NT2/D1 (cell line): Measurements from ENCODE around the gene SLC25A13.

Experiments used
- DNase-seq: peaks from one replicate; pipeline ENCODE4 v3.0.0-alpha.2; 2011; ENCODE audit warnings: low read depth, low spot score
- H3K27me3 ChIP-seq: 2 replicates; pipeline ENCODE4 v1.6.0; 2011; ENCODE audit warnings: mild to moderate bottlenecking; ENCODE audit not compliant: insufficient read length, insufficient read depth
- H3K36me3 ChIP-seq: 2 replicates; pipeline ENCODE4 v1.6.1; 2011; ENCODE audit warnings: mild to moderate bottlenecking, low read length, mixed read lengths; ENCODE audit not compliant: insufficient read depth, insufficient read length
- H3K4me1 ChIP-seq: 2 replicates; pipeline ENCODE4 v1.5.1; 2011; ENCODE audit not compliant: insufficient read depth, insufficient read length
- H3K4me3 ChIP-seq: 2 replicates; pipeline ENCODE4 v1.5.1; 2011; ENCODE audit warnings: low read depth; ENCODE audit not compliant: insufficient read length
- H3K9ac ChIP-seq: 2 replicates; pipeline ENCODE4 v1.6.0; 2011; ENCODE audit warnings: low read depth; ENCODE audit not compliant: insufficient read length
- H3K9me3 ChIP-seq: 2 replicates; pipeline ENCODE4 v1.5.1; 2011; ENCODE audit warnings: mild to moderate bottlenecking, low read length; ENCODE audit not compliant: insufficient read depth
- SUZ12 ChIP-seq: IDR thresholded peaks from 2 replicates; pipeline ENCODE4 v1.6.1; 2011; ENCODE audit not compliant: insufficient read length, insufficient read depth; ENCODE audit errors: extremely low read depth
- YY1 ChIP-seq: IDR thresholded peaks from 2 replicates; pipeline ENCODE4 v1.6.1; 2011; ENCODE audit not compliant: insufficient read length, insufficient read depth
- ZNF274 ChIP-seq: IDR thresholded peaks from 2 replicates; pipeline ENCODE4 v1.6.1; 2011; ENCODE audit warnings: mild to moderate bottlenecking, low read depth, low read length

Gene SLC25A13

DNA sequence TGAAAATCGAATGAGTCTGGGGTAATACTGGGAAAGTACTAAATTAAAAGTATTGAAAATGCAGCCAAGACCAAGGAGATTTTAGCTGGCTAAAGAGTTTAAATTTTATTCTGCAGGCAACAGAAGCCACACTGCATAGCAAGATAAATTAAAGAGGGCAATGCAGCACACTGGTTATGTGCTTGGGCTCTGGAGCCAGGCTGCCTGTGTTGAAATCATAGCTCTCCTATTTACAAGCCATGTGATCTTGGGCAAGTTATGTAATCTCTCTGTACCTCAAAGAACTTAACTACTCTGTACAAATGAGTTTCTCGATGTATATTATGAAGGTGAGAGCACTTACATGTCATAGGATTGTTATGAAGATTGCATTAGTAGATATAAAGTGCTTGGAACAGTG is 9.9 kb downstream of the SLC25A13 start:
- H3K36me3 ChIP-seq = peaks cover 15% of the 10 kb centered on the region
- H3K9ac ChIP-seq = no peak overlapping the region
- no peaks in the 10 kb centered on the region for H3K4me1 ChIP-seq
- TF ChIP-seq SUZ12 (no peak), ZNF274 (no peak), YY1 (no peak)
- H3K9me3 ChIP-seq = no peaks in the 10 kb centered on the region
- H3K27me3 ChIP-seq = no peaks in the 10 kb centered on the region
- H3K4me3 ChIP-seq = no peak overlapping the region
- no peak for DNase-seq

- Histone ChIP-seq H3K4me1 (no peaks in the 10 kb centered on the region), H3K36me3 (peaks cover 24% of the 10 kb centered on the region), H3K4me3 (no peak overlapping the region), H3K27me3 (no peaks in the 10 kb centered on the region), H3K9me3 (no peaks in the 10 kb centered on the region), H3K9ac (no peak overlapping the region)
- no peak for DNase-seq
- no peak for TF ChIP-seq YY1
- no peak for TF ChIP-seq ZNF274
- no peak for TF ChIP-seq SUZ12
Observed at GRCh38 chr7:96310110-96310509, 11.8 kb downstream of the SLC25A13 start.

GRCh38 chr7:96308950-96309263 is 13.0 kb downstream of the SLC25A13 start:
- Histone ChIP-seq H3K27me3 (no peaks in the 10 kb centered on the region), H3K4me1 (no peaks in the 10 kb centered on the region), H3K4me3 (no peak overlapping the region), H3K36me3 (peaks cover 24% of the 10 kb centered on the region), H3K9me3 (0 out of 2 replicates have a peak, but pooled peaks cover 7% of the 10 kb centered on the region), H3K9ac (no peak overlapping the region)
- no peak for TF ChIP-seq ZNF274
- TF ChIP-seq YY1 = no peak
- TF ChIP-seq SUZ12 = no peak
- no peak for DNase-seq

DNA sequence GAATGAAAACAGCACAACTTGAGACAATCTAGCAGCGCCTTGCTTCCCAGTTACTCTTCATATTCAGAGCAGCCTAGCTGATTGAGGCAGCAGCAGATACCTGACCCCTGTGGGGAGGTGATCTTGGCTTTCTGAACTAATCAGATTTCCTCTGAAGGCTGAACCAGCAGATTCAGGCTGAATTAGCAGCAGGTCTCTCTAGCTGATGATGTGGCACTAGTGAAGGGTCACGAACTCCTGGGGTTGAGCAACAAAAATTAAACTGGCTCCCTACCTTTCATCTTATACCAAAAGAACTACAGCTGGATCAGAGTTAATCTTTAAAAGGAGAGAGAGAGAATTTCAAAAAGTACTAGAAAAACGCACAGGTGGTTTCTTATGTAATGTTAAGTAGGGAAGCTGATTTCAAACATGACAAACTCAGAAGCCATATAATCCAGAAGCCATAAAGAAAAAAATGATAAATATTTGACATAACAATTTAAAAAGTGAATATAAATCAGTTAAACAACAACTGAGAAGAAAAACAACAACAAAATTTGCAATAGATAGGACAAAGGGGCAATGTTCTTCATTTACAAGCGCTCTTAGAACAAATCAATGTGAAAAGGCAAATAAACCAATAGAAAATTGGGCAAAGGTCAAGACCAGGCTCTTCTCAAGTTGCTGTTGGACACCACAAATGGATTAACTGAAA is 13.5 kb downstream of the SLC25A13 start:
- Histone ChIP-seq H3K9ac (no peak overlapping the region), H3K4me3 (no peak overlapping the region), H3K4me1 (no peaks in the 10 kb centered on the region), H3K27me3 (no peaks in the 10 kb centered on the region), H3K36me3 (peaks cover 24% of the 10 kb centered on the region), H3K9me3 (0 out of 2 replicates have a peak, but pooled peaks cover 7% of the 10 kb centered on the region)
- peak; percentile 54 for DNase-seq
- TF ChIP-seq SUZ12 = no peak
- TF ChIP-seq ZNF274 = no peak
- no peak for TF ChIP-seq YY1

DNA sequence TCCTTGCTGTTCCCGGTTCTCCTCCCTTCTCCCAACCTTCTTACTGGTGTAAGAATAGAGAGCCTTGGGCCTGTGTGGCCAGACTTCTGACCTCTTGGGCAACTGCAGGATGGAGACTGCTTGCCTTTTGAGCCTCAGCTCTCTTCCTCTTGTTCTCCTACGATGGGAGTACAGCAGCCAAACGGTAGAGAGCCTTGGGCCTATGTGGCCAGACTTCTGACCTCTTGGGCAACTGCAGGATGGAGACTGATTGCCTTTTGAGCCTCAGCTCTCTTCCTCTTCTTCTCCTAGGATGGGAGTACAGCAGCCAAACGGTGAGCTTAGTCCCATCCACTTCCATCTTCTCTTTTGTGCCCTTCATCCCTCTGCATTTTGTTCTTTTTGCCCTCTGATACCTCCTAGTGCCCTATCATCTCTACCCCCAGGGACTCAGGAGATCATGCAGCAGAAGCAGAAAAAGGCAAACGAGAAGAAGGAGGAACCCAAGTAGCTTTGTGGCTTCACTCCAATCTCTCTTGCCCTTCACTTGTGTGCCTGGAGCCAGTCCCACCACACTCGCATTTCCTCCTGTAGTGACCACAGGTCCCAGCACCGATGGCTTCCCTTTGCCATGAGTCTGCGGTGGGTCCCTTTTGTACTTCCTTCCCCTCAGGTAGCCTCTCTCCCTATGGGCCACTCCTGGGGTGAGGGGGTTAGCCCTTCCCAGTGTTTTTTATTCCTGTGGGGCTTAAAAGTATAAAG is 15.3 kb downstream of the SLC25A13 start:
- no peak overlapping the region for H3K4me3 ChIP-seq
- H3K9ac ChIP-seq = no peak overlapping the region
- DNase-seq = no peak
- peaks cover 17% of the 10 kb centered on the region for H3K36me3 ChIP-seq
- TF ChIP-seq YY1 = no peak
- TF ChIP-seq ZNF274 = no peak
- no peak for TF ChIP-seq SUZ12
- no peaks in the 10 kb centered on the region for H3K27me3 ChIP-seq
- H3K4me1 ChIP-seq = no peaks in the 10 kb centered on the region
- 0 out of 2 replicates have a peak, but pooled peaks cover 7% of the 10 kb centered on the region for H3K9me3 ChIP-seq

- no peak for DNase-seq
- H3K9ac ChIP-seq = no peak overlapping the region
- 0 out of 2 replicates have a peak, but pooled peaks cover 7% of the 10 kb centered on the region for H3K9me3 ChIP-seq
- no peaks in the 10 kb centered on the region for H3K27me3 ChIP-seq
- H3K36me3 ChIP-seq = peaks cover 17% of the 10 kb centered on the region
- TF ChIP-seq YY1 (no peak), ZNF274 (no peak), SUZ12 (no peak)
- H3K4me1 ChIP-seq = no peaks in the 10 kb centered on the region
- no peak overlapping the region for H3K4me3 ChIP-seq
Observed at GRCh38 chr7:96305915-96306314, 16.0 kb downstream of the SLC25A13 start.

- Histone ChIP-seq H3K4me1 (no peaks in the 10 kb centered on the region), H3K9me3 (0 out of 2 replicates have a peak, but pooled peaks cover 7% of the 10 kb centered on the region), H3K36me3 (peaks cover 14% of the 10 kb centered on the region), H3K4me3 (no peak overlapping the region), H3K9ac (no peak overlapping the region), H3K27me3 (no peaks in the 10 kb centered on the region)
- TF ChIP-seq SUZ12 (no peak), ZNF274 (no peak), YY1 (no peak)
- no peak for DNase-seq
Observed at GRCh38 chr7:96304573-96304972, 17.3 kb downstream of the SLC25A13 start.
